Activated CD4-positive, alpha-beta T cell treated with anti-CD3 and anti-CD28 coated beads, Interleukin-10, Interleukin-2, amounts not matched to agents 100 ng/mL and 50 ng/mL, durations not matched to agents 16 hours and 8 hours (primary cell): Measurements from ENCODE around the gene ALDH4A1.

Experiments used
- DNase-seq: peaks from one replicate; pipeline ENCODE4 v3.0.0-alpha.2; 2020

Gene ALDH4A1

GRCh38 chr1:18902523-18903290 lies at the start of gene ALDH4A1:
Gene ALDH4A1 (minus strand): TSS chr1:18902555. CDS start chr1:18902523, 32 bp downstream.
- peak; percentile 99 for DNase-seq

- DNase-seq: peak; percentile 94
These were observed 49.5 kb upstream of the ALDH4A1 start for GRCh38 chr1:18951818-18952391.

- DNase-seq: no peak
These were observed 49.1 kb upstream of the ALDH4A1 start for GRCh38 chr1:18951416-18951815.

GRCh38 chr1:18950401-18951026 lies 48.2 kb upstream of the ALDH4A1 start:
- peak; percentile 74 for DNase-seq

- DNase-seq: peak; percentile 53
These were observed 47.5 kb upstream of the ALDH4A1 start for GRCh38 chr1:18949686-18950400.

- no peak for DNase-seq
These were observed 46.7 kb upstream of the ALDH4A1 start for GRCh38 chr1:18948913-18949685.

- peak; percentile 79 for DNase-seq
These were observed 45.9 kb upstream of the ALDH4A1 start for GRCh38 chr1:18948048-18948912.

GRCh38 chr1:18947570-18947969 lies 45.2 kb upstream of the ALDH4A1 start:
- no peak for DNase-seq

GRCh38 chr1:18946550-18947381 lies 44.4 kb upstream of the ALDH4A1 start:
- DNase-seq: no peak

GRCh38 chr1:18945401-18945849 lies 43.1 kb upstream of the ALDH4A1 start:
- no peak for DNase-seq

- DNase-seq: no peak
These were observed 42.5 kb upstream of the ALDH4A1 start for GRCh38 chr1:18944810-18945209.

GRCh38 chr1:18943914-18944572 lies 41.7 kb upstream of the ALDH4A1 start:
- DNase-seq: no peak

GRCh38 chr1:18943162-18943561 lies 40.8 kb upstream of the ALDH4A1 start:
- DNase-seq: no peak

- no peak for DNase-seq
These were observed 40.0 kb upstream of the ALDH4A1 start for GRCh38 chr1:18942340-18942739.

- no peak for DNase-seq
These were observed 39.1 kb upstream of the ALDH4A1 start for GRCh38 chr1:18941221-18942141.

GRCh38 chr1:18940303-18941020 lies 38.1 kb upstream of the ALDH4A1 start:
- DNase-seq: no peak

GRCh38 chr1:18939398-18940302 lies 37.3 kb upstream of the ALDH4A1 start:
- DNase-seq: no peak
